GM12892 (cell line): Measurements from ENCODE around the gene UCHL3.
"Not testable (repeated sequence)": the region's sequence is repeated elsewhere in the genome, so short reads cannot be mapped to it uniquely, and the experiment has no call there.

Source experiments
- POLR2A ChIP-seq: IDR thresholded peaks from 2 replicates; pipeline ENCODE4 v1.6.1; 2011; ENCODE audit warnings: low read depth, low read length, control low read depth
- POLR2AphosphoS5 ChIP-seq: IDR thresholded peaks from 2 replicates; pipeline ENCODE4 v1.6.1; 2011; ENCODE audit warnings: low read depth, low read length, control low read depth
- TAF1 ChIP-seq: IDR thresholded peaks from 2 replicates; pipeline ENCODE4 v1.6.1; 2011; ENCODE audit warnings: low read depth, mild to moderate bottlenecking, control low read depth, low read length, borderline replicate concordance

DNA sequence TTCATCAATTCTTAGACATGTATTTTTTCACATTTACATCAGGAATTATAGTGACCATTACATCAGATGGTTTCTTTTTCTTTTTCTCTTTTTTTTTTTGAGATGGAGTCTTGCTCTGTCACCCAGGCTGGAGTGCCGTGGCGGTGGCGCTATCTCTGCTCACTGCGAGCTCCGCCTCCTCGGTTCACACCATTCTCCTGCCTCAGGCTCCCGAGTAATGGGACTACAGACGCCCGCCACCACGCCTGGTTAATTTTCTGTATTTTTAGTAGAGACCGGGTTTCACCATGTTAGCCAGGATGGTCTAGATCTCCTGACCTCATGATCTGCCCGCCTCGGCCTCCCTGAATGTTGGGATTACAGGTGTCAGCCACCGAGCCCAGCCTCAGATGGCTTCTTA lies 4.2 kb upstream of the UCHL3 start:
- TF ChIP-seq POLR2AphosphoS5, TAF1, POLR2A: not testable (repeated sequence)
